Stimulated activated CD8-positive, alpha-beta memory T cell treated with anti-CD3 and anti-CD28 coated beads, Interleukin-7, amount 100 ng/mL, for 1 hour (primary cell): Measurements from ENCODE around the gene SUSD3.

Experiments used
- DNase-seq, 2 donors: peaks; one replicate each; pipeline ENCODE4 v3.0.0-alpha.2; 2020; ENCODE audit warnings: low read depth in 2 of 2

SUSD3 gene

DNA sequence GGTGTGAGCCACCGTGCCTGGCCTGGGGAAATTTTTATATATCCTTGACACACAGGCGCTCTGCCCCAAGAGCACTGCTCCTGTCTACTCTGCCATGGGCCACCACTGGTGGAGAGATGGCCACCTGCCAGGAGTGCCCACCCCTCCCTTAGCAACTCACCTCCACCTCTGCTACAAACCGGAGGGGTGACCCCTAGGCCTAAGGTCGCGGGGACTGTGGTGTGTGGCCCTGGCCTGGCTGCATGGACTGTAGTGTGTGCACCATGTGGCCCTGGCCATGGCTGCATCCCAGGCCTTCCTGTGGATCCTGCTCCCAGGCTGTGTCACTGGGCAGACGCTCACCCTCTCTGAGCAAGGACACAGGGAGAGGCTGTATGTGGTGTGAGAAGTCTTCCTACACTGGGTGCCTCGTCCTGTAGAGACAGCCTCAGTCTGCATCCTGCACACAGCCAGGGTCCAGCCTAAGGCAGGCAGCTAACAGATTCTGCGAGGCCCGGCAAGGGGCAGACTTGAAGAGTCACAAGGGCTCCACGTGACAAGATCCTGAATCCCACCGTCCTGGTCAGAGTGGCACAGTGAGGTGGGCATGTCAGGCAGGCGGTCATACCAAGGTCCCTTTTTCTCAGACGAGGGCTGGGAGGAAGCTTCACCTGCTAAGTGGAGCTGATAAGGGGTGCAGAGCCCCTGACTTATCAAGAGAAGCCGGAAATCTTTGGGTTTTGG, 65.2 kb downstream of the SUSD3 start:
- DNase-seq = no peak

DNA sequence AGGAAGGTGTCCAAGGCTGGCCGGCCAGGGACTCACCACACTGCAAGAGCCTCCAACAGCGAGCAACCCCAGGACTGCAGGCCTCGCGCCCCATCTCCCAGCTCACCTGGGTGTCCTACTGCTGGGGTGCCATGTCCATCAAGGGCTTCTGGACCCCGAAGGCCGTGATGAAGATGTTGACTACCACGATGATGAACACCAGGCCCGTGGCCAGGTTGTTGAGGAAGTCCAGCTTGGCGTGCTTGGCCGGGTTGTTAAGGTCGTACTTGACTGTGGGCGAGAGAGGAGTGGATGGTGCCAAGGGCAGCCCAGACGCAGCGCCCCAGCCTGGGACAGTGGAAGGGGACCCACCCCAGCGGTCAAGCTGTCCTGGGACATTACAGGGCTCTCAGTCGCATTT, 66.3 kb downstream of the SUSD3 start:
- DNase-seq = no peak

GRCh38 chr9:93125331-93125894, 66.9 kb downstream of the SUSD3 start:
- DNase-seq = no peak

DNA sequence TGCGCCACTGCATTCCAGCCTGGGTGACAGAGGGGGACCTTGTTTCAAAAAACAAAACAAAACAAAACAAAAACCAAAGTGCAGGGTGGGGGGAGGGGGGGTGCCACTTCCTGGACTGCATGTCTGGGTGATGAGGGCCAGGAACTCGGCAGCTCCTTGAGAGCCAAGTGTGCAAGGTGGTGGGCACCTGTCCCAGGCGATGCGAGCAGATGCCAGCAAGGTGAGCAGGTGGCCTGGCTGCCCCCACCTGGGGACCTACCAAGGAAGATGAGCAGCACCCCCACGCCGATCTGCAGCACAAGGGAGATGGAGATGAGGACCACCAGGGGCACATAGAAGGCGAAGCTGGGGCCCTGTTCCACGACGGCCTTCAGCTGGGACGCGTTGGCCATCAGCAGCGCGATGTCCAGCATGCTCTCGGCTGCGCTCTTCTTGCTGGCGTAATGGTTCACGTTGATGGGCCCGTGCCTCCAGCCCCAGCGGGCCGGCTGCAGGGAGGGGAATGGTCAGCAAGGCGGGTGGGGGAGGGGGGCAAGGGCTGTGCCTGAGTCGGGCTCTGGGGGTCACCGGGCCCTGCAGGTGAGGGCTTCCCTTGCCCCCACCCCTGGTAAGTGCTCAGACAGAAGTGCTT, 67.8 kb downstream of the SUSD3 start:
- no peak for DNase-seq

DNA sequence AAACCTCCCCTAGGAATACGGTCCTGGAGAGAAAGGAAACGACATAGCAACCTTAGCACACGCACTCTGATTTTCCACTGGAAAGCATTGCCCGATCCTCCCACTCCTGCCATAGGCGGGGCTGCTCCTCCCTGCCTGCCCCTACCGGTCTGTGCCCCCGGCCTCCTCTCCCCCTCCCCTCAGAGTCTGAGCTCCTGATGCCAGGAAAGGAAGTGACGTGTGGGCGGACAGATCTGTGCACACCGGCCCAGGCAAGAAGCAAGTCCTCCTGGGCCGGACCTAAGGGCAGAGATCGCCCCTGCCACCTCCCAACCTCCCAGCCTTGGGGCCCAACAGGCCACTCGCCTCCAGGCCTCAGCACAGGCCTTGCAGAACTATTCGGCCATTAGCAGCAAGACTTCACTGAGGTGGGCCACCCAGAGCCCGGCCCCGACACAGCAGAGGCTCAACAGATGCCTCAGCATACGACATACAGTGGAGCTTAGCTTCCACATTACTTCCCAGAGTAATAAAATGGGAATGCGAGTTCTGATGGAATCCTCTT, 68.4 kb downstream of the SUSD3 start:
- no peak for DNase-seq

- DNase-seq = no peak
Measured at GRCh38 chr9:93127395-93127911, 69.0 kb downstream of the SUSD3 start.

- DNase-seq = no peak
Measured at GRCh38 chr9:93128011-93128714, 69.7 kb downstream of the SUSD3 start.

DNA sequence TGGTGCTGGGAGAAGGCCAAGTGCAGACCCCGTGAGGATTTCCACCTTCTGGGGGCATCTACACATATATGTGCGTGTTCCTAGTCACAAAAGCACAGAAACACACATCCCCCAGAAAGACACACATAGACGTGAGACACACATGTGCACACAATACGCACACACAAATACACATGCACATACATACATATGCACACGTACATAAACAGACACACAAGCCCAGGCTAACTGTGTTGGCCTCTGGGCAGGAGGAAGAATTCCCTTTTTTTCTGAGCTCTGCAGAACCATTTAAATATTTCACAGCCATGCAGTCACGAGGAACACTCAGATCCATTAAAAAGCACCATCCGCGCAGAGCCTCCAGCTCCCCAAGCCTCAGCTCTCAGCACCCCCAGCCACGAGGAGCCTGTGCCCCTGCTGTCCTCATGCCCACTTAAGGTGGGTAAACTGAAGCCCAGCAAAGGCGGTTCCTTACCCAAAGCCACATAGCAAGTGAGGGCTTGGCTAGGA, 70.3 kb downstream of the SUSD3 start:
- no peak for DNase-seq

DNA sequence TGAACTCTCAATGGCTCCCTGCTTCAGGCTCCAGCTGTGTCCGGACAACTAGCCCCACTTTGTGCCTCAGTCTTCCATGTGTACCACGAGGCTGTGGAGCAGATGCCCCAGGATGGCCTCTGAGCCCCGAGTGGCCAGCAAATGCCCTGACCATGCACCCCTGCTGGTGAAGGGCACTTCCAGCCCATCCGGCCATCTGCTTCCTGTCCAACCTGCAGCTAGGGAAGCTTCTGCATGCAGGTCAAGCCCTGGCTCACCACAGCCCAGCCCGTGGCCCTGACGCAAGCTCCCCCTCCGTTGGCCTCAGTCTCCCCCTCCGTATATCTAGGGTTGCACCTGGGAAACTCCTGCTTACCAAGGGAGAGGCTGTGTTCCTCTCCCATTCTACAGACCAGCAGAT, 70.8 kb downstream of the SUSD3 start:
- DNase-seq = no peak

DNA sequence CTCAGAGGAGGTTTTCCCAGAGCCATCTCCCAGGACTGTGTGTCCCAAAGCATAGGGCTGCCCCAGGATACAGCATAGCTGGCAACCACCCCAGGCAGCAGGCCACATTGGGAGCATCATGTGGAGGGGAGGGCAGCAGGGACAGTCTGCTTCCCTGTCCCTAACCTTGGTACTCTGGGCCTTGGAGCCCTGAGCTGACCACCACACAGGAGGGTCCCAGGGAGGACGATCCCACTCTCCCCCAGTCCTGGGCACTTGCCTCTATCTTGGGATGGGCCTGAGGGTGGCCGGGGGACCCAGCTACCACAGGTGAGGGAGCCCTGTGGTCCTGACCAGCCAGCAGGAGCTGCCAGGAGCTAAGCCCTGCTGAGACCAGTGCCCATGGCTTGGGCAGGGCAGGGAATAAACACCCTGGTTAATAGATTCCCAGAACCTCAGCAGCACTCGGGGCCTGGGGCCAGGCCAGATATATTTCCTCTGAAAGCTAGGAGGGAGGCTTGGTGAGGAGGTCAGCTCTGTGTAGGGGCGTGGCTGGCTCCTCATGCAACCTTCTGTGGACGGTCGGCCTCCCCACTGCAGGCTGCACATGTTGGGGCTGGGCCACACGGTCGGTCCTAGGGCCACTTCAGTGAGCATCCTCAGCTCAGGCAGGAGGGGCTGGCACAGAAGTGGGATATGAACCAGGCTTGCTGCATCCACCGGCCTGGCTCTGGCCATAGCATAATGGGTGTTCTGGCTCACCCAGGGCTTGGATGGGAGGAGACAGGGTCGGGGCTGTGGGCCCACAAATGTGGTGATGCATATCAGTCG, 71.4 kb downstream of the SUSD3 start:
- DNase-seq = no peak

DNA sequence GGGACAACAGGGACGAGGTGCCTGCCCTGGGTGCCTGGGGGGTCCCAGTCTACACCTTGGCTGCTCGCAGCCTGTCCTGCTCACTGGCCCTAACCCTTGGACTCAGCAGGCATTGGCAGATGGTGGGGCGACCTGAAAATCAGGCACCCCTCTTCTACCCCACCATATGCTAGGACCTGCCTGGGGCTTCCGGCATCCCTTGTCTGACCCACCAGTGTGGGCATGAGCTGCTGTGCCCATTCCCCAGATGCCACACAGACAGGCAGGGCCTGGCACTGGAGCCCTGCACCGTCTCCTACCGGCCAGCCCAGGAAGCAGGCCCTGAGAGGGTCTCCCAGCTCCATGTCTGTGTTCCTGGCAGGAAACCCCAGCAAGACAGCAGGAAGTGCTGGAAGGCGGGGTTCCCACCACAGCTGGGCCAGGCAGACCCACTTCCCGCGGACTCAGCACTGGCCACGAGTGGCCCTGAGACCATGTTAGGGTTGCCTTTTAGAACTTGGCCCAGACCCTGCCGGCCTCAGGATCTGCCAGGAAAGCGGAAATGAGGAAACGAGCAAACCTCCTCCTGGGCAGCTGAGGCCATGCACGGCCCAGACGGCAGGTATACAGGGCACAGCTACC, 72.5 kb downstream of the SUSD3 start:
- no peak for DNase-seq

GRCh38 chr9:93131599-93132286, 73.2 kb downstream of the SUSD3 start:
- no peak for DNase-seq

- no peak for DNase-seq
Measured at GRCh38 chr9:93132287-93132927, 73.9 kb downstream of the SUSD3 start.

- DNase-seq = no peak
Measured at GRCh38 chr9:93132946-93133680, 74.6 kb downstream of the SUSD3 start.

DNA sequence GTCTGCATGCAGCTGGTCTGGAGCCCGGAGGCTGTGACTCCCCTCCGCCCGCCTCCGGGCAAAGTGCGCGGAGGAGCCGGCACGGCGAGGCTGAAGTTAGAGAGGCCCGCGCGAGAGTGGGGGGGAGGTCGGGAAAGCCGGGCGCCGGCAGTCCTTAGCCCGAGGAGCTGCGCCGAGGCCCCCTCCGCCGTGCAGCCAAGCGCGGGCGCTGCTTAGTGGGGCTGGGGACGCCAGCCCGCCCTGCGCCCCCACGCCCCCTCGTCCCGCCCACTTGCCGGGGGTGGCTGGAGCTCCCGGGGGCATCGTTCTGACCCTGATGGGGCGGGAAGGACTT, 75.1 kb downstream of the SUSD3 start:
- no peak for DNase-seq

- DNase-seq = peak; percentile 55 to 67
Measured at GRCh38 chr9:93134015-93134739, 75.7 kb downstream of the SUSD3 start, which contains the start of gene NINJ1. NINJ1 (minus strand) TSS chr9:93134251; CDS start chr9:93134217, 34 bp downstream.
